GM19035 (cell line): Measurements from ENCODE around the gene FTCDNL1.

Experiments used
- ATAC-seq: cut with Tn5 transposase; IDR thresholded peaks from one replicate; pipeline ENCODE4 v1.9.1; 2021; ENCODE audit not compliant: unreplicated experiment

The FTCDNL1 gene

DNA sequence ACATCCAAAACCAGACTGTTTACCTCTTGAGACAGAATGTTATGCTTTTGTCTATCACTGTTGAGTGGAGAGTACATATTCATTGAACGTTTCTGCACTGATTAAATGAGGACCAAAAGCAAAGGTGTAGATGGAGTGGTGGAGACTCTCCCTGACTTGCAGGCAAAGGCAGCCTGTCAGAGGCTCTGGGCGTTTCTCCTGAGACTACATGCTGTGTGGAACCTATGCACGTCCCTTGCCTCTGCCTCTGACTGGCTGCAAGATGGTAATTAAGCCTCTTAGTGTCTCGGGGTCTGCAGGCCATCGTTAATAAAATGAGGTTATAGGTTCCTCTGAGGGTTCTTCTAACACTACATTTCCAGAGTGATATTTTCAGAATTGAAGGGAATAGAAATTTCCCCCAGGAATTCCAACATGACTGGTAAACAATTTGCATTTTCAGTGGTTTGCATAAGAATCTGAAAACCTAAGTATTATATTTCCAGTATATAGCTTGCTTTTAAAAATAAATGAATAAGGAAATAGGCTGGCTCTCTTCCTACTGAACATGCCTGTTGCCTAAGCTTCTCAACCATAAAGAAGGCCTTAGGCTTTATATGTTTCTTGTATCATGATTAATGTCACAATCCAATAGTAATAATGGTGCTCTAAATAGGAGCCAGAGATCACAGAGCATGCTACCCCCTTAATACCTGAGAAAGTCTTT, 107.4 kb downstream of the FTCDNL1 start:
- ATAC-seq = no peak

DNA sequence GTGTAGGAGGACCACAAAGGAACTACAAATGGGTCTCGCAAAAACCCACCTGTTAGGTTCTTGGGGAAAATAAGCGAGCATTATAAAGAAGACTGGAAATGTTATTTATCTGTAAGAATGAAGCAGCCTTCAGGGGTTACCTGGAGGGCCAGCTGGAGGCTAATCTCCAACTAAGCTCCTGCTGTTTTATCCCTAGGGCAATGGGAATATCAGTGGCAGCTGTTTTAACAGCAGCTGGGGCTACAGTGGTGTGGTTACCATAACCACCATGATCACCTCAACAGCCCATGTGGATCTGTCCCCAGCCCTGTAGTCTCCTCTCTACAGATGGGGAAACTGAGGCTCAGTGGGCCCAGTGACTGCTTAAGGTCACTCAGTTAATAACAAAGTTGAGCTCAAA, 108.1 kb downstream of the FTCDNL1 start:
- ATAC-seq = no peak

DNA sequence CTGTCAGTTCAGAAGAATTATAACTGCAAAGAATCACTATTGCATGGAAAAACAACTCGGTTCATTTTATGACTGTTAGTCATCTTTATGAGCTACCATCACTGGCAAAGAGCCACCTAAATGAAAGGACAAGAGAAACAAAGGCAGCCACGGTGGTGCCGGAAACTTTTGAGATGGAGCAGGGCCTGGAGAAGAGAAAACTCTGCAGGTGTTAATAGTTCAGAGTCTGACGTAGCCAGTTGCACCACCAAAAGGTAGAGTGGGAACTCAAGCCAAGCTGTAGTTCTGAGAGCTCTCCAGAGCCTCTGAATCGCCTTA, 110.9 kb downstream of the FTCDNL1 start:
- ATAC-seq = peak; percentile 18

DNA sequence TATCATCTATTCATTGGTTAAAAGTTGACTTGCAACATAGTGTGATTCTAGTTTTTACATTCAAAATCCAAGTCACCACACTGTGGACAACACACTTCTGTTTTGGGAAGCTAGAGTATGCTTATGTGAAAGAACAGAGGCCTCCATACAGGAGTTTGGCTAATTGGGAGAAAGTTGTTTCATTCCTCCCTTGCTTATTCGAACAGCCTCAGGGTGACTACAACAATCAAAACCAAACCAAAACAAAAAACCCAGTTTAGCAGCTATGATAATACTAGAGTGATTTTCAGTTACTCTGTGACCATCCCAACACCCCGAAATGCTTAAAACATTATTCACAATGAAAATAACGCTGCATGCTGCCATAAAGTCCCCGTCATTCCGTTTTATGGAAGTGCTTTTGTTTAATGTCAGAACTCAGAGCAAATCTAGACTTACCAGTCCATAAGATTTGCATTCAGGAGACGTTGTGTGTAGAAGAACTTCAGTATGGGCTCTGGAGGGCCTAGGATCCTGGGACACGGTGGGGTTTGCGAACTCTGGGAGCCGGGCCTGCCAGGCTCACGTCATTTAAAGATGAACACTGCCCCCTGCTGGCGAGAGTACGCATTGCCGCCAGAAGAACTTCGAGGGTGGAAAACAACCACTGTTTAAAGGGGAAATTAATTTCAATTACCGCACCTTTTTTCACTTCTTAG, 111.4 kb downstream of the FTCDNL1 start:
- peak; percentile 61 for ATAC-seq

DNA sequence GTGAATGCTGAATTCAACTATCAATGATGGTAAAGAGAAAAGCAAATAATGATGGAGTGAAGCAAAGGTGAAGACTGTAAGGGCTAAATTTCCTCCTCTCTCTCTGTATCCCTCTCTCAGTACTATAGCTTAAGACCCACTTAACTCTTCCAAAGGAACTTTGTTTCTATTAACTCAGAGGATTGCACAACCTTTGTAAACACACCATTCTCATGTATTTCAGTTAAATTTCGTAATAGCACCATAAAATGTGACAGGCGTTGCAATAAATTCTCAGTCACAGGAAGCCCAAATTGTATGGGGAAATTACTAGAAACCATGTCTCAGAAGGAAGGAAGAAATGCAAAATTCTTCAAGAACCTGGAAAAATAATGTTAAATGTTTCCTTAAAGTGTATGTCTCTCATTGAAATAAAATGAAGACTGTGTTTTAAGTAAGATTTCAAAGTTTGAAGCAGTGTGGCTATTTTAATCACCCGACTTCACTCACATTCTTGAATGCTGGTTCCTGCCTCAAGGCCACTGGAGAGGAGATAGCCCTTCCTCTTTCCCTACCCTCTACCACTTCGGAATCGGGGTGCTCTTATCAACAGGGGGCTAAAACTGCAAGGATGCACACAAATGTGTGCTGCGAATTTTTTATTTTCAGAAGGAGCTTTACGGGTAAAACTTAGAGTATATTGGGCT, 112.1 kb downstream of the FTCDNL1 start:
- ATAC-seq = no peak

DNA sequence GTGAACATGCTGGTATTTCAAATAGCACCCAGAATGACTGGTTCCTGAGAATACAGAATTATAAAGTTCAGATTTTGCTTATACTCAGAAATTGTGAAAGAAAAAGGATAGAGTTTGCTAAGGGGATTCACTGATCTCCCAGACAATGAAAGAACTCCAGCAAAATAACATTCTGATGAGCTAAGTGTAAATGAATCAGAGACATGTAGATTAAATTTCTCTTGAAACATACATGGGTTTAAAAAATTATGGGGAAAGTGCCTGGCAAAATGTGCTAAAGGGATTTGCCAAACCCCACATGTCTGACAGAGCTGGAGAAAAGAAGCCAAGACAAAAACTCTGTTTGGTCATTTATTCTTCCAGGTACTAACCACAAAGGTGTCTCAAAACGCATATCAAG, 116.3 kb downstream of the FTCDNL1 start:
- no peak for ATAC-seq

DNA sequence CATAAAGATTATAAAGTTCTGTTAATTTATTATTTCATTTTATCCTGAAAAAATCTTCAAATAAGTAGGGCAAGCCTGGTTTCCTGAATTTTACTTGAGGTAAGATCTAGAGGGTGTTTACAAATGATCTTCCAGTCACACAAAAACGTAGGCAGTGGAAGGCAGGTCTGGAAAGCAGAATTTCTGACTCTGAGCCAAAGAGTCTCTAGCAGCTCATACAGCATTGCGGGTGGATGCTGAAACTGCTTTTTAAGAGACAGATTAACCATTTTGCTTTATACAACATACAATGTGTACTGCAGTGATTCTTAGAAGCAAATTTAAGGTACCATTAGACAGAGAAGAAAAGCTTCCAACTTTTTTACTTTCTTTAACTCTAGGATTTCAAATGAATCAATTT, 117.0 kb downstream of the FTCDNL1 start:
- ATAC-seq = no peak

DNA sequence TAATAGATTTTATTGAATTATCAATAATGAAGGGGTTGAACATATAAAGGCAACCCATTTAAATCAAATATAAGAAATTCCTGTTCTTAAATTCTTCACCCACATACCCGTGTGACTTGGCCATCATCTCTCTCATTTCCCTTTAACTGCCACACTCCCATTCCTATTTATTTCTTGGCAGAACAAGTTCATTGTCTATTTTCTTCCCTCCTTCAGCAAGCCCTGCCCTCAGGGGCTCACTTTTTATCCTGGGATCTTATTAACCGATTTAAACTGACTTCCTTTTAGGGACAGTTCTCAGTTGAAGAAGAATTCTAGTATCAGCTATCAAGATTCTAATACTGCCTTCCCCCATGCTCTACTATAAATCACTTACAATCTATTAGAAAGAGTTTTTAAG, 123.2 kb downstream of the FTCDNL1 start:
- no peak for ATAC-seq

DNA sequence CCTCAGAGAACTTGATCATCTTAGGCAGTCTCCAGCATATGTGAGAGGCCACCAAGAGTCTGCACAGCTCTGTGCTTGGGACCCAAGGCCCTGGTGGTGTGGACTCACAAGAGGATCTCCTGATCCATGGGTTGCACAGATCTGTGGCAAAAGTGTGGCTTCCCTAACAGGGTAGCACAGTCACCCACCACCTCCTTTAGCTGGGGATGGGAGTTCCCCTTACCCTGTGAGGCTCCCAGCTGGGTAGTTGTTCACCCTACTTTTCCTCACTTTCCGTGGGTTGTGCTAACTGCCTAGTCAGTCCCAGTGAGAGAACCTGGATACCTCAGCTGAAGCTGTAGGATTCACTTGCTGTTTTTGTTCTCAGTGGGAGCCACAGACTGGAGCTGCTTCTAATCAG, 123.7 kb downstream of the FTCDNL1 start:
- ATAC-seq = no peak

DNA sequence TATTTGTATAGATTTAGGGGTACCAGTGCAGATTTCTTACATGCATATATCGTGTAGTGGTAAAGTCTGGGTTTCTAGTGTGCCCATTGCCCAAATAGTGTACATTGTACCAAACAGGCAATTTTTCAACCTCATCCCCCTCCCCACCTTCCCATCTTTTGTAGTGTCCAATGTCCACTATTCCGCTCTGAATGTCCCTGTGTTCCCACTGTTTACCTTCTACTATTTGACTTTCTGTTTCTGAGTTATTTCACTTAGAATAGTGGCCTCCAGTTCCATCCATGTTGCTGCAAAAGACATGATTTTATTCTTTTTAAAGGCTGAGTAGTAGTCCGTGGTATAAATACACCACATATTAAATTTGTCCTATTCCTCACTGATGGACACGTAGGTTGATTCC, 132.9 kb downstream of the FTCDNL1 start:
- ATAC-seq = no peak

DNA sequence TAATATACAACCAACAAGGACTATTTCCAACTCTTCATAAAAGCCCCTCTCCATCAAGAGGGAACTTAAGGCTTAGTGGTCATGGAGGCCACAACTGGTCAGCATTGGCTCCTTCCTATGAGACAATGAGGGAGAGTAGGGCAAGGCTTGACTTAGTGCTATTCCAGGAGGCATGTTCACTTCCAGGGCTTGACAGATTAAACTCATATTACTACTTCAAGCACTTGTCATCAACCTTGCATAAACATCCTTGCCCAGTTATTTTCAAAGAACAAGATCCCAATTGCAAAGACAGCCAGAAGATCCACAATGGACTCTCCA, 133.4 kb downstream of the FTCDNL1 start:
- no peak for ATAC-seq

DNA sequence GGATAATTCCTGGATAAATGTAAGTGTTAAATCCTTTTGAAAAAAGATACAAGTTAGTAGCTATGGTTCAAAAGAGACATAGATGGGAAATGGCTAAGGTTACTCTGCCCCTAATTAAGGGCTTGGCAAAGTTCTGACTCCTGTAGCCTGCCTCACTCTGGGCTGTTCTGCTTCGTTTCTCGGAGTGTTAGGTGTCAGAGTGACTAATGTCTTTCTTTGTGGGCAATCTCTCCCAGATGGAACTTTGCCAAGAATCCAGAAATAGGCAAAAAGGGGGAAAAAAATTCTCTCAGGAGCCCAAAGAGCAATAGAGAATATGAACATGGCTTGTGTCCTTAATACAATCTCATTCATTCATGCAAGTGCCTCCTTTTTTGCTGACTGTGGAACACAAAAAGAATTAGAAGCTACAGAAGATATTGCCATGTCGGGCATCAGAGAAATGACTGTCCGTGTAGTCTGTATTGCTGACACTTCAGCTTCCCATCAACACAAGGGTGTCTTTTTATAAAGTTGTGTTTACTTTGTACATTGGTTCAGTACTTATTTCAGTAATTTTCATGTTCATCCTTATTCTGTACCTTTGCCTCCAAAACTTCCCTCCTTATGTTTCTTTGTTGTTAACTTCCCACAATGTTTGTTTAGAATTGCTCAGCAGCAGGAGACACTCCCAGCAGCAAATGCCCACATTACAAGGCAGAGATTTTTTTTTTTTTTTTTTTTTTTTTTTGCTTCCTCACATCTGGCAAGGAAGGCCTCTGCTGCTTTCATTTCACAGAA, 134.0 kb downstream of the FTCDNL1 start:
- no peak for ATAC-seq

DNA sequence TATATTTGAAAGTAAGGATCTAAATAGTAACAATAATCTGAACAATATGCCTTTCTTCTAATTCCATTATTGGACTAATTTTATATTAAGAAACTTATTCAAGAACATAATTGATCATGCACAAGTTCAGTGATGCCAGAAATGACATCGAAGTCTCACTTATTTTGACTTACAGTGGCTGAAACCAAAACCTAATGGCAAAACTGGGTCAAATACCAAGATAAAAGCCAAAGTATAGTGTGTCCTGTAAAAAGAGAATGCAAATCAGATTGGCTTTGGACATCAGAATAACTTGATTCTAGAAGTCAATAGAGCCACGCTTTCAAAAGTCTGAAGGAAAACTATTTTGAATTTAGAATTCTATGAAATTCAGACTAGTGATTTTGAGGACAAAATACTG, 137.2 kb downstream of the FTCDNL1 start:
- no peak for ATAC-seq

DNA sequence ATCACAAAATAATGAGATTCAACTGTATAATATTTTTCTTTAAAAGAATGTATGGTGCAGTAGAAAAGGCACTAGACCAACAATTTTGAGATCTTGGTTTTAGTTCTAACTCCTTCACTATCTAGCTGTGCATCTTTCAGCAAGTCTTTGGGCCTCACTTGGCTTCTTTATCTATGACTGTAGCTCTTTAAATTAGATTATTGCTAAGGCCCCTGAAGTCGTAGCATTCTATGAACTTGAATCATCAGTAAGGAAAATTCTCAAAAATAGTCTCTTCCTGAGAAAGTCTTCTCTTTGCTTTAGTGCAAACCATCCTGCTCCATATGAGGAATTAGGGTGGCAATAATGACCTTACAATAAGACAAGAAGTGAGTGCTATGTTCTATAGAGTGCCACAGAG, 140.4 kb downstream of the FTCDNL1 start:
- no peak for ATAC-seq
